NT2/D1 (cell line): ENCODE measurements around the gene DISP2.

Experiments used
- YY1 ChIP-seq: IDR thresholded peaks from 2 replicates; pipeline ENCODE4 v1.6.1; 2011; ENCODE audit not compliant: insufficient read length, insufficient read depth
- ZNF274 ChIP-seq: IDR thresholded peaks from 2 replicates; pipeline ENCODE4 v1.6.1; 2011; ENCODE audit warnings: mild to moderate bottlenecking, low read depth, low read length

DNA sequence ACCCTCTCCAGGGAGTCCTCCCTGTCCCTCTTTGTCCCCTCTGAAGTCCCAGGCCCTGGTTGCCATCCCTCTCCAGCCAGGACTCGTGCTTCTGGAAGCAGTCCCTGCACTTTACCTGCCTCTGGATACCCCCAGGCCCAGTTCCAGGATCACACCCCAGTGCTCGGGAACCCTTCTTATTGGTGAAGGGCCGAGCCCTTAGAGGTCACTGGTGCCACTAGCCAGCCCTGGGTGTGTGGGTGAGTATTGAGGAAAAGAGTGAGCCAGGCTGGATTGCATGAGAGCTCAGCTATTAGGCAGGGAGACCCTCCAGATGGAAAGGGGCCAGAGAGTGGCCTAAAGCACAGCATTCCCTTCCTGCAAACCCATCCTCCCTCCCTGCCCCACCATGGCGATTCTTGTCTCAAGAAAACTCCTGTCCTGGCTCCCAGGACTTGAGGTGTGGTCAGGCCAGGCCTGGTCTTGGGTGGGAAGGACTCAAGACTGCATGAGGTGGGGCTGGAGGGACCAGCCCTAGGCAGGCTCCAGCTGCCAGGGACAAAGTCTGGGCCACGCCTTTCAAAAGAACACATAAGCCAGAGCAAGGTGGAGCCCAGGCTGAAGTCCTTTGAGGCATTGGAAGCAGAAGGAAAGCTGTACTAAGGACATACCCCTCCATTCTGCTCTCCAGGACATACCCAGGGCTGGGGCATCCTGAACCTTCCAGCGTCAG, 12.0 kb upstream of the DISP2 start:
- TF ChIP-seq YY1 (no peak), ZNF274 (no peak)
